T-helper 17 cell (primary cell): Measurements from ENCODE around the gene ENG. TPM values are rescaled to one million over a fixed set of nuclear protein-coding genes. Genes with fewer than 3 reads are reported as not detected.
A peak's percentile ranks its signal among the peaks of the same experiment; 100 is the strongest.
"Not testable (repeated sequence)": the region's sequence is repeated elsewhere in the genome, so short reads cannot be mapped to it uniquely, and the experiment has no call there.

ENCODE experiments used
- ATAC-seq: fragments of 150-1000 bp; cut with Tn5 transposase; 2 replicates; pipeline ENCODE4 v1.10.0; 2021; ENCODE audit warnings: mild to moderate bottlenecking, moderate library complexity
- DNase-seq, 3 donors: peaks; one replicate each; pipeline versions ENCODE4 v3.0.0 to v3.0.0-alpha.2; 2020 to 2021
- H3K9me3 ChIP-seq: one replicate; pipeline ENCODE4 v1.7.0; 2013; ENCODE audit warnings: low read length, mild to moderate bottlenecking; ENCODE audit not compliant: control insufficient read depth, poor library complexity, severe bottlenecking
- H3K27ac Mint-ChIP-seq: one replicate; pipeline ENCODE4 v1.8.0; 2022; ENCODE audit warnings: mild to moderate bottlenecking, moderate library complexity, mixed read lengths
- H3K27me3 Mint-ChIP-seq: one replicate; pipeline ENCODE4 v1.8.0; 2022; ENCODE audit warnings: mixed read lengths
- H3K36me3 Mint-ChIP-seq: one replicate; pipeline ENCODE4 v1.8.0; 2022; ENCODE audit warnings: low read depth, mixed read lengths
- H3K4me1 Mint-ChIP-seq: one replicate; pipeline ENCODE4 v1.8.0; 2022; ENCODE audit warnings: mild to moderate bottlenecking, mixed read lengths
- H3K4me3 Mint-ChIP-seq: one replicate; pipeline ENCODE4 v1.8.0; 2022; ENCODE audit warnings: mild to moderate bottlenecking, moderate library complexity, mixed read lengths
- total RNA-seq, 4 donors: library from RNA in 2 of 4; stranded (reverse) in 2 of 4; gene quantifications; one replicate each; pipeline ENCODE4 v1.2.3 and lab custom pipeline; 2022 to 2026

Gene ENG
- total RNA-seq, 2 donors from 2014 or later, result 3.2 to 6.4 TPM

DNA sequence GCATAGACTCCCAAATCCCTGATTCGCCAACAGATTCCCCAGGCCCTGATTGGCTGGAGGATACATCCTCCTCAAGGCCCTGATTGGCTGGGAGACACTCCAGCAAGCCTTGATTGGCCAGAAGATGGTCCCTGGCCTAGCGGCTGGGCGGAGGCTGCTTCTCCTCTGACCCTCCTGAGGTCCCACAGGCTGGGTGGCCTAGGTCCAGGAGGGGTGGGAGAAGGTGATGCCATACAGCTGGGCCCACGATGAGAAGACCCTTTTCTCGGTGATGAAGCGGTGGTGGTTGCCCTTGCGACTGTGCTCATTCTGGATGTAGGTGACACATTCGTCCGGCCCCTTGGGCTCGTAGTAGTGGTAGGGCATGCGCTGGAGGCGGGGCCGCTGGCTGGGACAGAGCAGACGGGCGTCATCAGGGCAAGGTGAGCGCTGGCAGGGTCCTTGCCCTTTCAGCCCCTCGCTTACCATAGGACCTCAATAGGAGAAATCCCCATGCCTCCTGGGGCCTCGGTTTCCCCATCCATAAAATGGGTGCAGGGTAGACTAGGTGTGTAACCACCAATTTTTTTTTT lies 32.0 kb upstream of the ENG start:
- no peak for DNase-seq

DNA sequence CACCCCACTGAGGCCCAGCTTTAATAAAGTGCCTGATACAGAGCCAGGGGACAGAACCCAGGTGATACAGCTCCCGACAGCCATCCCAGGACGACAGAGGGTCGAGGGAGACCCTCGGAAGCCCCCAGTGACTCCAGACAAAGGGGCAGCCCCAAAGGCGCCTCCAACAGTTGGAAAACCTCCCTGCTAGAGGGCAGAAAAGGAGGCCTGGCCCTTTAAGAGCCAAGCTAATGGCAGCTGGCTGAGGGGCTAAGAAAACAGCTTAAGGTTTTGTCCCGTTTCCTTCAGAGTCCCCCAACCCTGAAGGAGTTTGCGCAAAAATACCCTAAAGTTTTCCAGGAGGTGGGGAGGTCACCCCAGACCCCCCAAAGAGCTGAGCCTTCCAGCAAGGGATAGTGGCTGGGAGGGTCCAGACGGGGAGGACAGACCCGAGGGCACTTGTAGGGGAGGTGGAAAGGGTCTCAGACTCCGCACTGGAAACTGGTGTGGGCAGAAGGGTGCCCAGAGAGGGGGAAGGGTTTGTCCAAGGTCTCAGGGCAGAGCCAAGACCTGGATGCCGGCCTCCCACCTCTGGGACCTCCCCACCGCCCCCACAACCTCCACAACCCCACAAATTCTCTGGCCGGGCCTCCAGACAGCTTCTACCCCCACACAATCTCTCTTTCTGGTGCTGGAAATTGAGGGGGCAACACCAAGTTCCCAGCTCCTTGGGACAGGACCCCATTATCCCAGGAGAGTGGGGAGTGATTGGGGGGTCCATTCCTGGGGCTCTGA lies 31.2 kb upstream of the ENG start:
- no peaks in the 10 kb centered on the region for H3K36me3 Mint-ChIP-seq

More for the DNA sequence above, 32.0 kb upstream of the ENG start:
- peaks cover 2% of the 10 kb centered on the region for H3K36me3 Mint-ChIP-seq
- no peak for ATAC-seq
- no peaks in the 10 kb centered on the region for H3K9me3 ChIP-seq
- H3K27ac Mint-ChIP-seq, result peak overlapping the region; percentile 16
- H3K27me3 Mint-ChIP-seq, result no peaks in the 10 kb centered on the region
- H3K4me1 Mint-ChIP-seq, result peaks cover 15% of the 10 kb centered on the region
- H3K4me3 Mint-ChIP-seq, result no peak overlapping the region

DNA sequence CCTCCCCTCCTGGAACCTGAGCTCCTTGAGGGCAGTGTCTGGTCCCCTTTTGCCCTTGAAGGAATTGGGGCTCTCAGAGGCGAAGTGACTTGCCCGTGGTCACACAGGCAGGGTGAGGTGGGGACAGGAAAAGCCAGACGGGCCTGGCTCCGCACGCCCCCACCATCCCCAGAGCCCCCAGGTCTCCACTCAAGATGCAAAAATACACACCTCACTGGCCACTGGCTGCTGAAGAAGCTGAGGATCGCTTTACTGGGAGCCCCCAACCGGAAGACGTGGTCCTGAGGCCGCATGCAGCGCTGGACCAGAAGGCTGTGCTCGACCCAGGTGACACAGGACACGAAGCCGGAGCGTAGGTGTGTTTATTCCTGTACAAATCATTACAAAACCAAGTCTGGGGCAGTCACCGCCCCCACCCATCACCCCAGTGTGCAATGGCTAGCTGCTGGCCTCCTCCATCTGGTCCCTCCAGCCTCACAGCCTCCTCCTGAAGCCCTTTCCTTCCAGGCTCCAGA lies 30.6 kb upstream of the ENG start:
- no peaks in the 10 kb centered on the region for H3K36me3 Mint-ChIP-seq
- no peak for ATAC-seq
- no peaks in the 10 kb centered on the region for H3K27me3 Mint-ChIP-seq
- no peaks in the 10 kb centered on the region for H3K9me3 ChIP-seq
- H3K4me3 Mint-ChIP-seq, result no peak overlapping the region
- DNase-seq, result no peak
- peaks cover 11% of the 10 kb centered on the region for H3K4me1 Mint-ChIP-seq
- H3K27ac Mint-ChIP-seq, result peak overlapping the region; percentile 83

More for the DNA sequence above, 31.2 kb upstream of the ENG start:
- H3K4me1 Mint-ChIP-seq, result peaks cover 11% of the 10 kb centered on the region
- no peak overlapping the region for H3K4me3 Mint-ChIP-seq
- DNase-seq, result no peak
- ATAC-seq, result no peak
- H3K27me3 Mint-ChIP-seq, result no peaks in the 10 kb centered on the region
- peak overlapping the region; percentile 83 for H3K27ac Mint-ChIP-seq
- H3K9me3 ChIP-seq, result no peaks in the 10 kb centered on the region

DNA sequence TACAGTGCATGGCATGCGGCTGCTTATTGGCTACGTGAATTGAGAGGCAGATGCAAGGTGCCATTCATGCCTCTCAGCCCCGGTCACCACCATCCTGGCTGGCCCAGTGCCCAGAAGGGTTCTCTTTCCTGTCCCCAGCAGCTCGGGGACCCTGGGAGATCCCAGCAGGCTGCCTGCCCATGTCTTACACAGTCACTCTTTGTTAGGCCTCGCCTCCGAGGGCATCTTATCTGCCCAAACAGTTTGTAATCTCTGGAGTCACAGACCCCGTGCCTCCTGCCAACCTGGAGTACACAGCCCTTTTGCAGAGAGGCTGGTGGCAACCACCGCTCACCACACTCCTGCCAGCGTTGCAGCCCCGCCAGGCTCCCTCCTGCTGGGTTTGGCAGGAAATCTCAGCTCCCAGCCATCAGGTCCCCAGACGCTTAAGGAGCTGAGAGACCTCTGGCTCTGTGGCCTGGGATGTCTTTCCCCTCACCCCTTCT lies 30.0 kb upstream of the ENG start:
- Mint-ChIP-seq H3K4me1 (peaks cover 11% of the 10 kb centered on the region), H3K36me3 (no peaks in the 10 kb centered on the region), H3K27ac (peak overlapping the region; percentile 83), H3K27me3 (no peaks in the 10 kb centered on the region), H3K4me3 (no peak overlapping the region)
- H3K9me3 ChIP-seq, result no peaks in the 10 kb centered on the region
- no peak for ATAC-seq
- DNase-seq, result no peak

DNA sequence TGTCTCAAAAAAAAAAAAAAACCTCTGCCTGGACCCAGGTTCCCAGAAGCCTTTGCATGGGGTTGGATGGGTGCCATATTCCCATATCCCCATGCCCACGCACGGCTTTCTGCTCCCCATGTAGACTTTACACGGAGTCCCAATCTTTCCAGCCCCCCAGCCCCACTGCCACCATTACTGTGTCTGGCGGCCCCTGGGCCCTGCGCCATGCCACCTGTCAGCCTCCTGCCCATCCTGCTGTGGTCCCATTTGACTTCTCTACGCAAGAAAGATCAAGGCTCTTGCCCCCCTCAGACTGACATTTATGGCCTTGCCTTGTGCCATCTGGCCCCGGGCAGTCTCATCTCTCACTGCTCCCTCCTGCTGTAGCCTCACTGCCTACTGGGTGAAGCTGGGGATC lies 29.5 kb upstream of the ENG start:
- no peak for ATAC-seq
- H3K27ac Mint-ChIP-seq, result peak overlapping the region; percentile 83
- no peaks in the 10 kb centered on the region for H3K36me3 Mint-ChIP-seq

DNA sequence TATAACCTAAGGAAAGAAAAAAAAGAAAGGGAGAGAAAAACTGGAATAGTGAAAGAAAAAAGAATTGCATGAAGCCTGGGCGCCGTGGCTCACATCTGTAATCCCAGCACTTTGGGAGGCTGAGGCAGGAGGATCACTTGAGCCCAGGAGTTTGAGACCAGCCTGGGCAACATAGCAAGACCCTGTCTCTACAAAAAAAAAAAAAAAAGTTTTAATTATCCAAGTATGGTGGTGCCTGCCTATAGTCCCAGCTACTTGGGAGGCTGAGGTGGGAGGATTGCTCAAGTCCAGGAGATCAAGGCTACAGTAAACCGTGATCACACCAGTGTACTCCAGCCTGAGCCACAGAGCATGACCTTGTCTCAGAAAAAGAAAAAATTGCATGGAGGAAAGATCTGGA lies 27.3 kb upstream of the ENG start:
- not testable (repeated sequence) for ATAC-seq, H3K9me3 ChIP-seq, H3K36me3 Mint-ChIP-seq, H3K4me3 Mint-ChIP-seq, DNase-seq
- peaks cover 14% of the 10 kb centered on the region for H3K4me1 Mint-ChIP-seq
- H3K27me3 Mint-ChIP-seq, result peaks cover 10% of the 10 kb centered on the region
- H3K27ac Mint-ChIP-seq, result peak overlapping the region; percentile 34

More for the DNA sequence above, 29.5 kb upstream of the ENG start:
- Mint-ChIP-seq H3K4me3 (no peak overlapping the region), H3K27me3 (no peaks in the 10 kb centered on the region), H3K4me1 (peaks cover 11% of the 10 kb centered on the region)
- no peak for DNase-seq
- no peaks in the 10 kb centered on the region for H3K9me3 ChIP-seq

DNA sequence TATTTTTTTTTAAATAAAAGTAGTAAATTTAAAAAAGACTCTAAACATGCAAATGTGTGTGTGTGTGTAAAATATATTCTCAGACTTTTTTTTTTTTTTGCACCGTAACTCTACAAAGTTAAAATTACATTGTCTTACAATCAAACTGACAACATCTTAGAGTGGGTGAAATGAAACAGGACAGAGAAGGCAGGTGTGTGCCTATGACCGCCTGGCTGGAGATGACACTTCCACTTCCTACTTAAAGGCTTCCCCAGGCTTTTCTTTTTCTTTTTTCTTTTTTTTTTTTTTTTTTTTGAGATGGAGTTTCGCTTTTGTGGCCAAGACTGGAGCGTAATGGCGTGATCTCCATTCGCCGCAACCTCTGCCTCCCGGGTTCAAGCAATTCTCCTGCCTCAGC lies 25.7 kb upstream of the ENG start:
- H3K4me1 Mint-ChIP-seq, result peaks cover 14% of the 10 kb centered on the region
- DNase-seq, result no peak
- no peak for ATAC-seq
- H3K9me3 ChIP-seq, result no peaks in the 10 kb centered on the region
- H3K4me3 Mint-ChIP-seq, result no peak overlapping the region
- no peak overlapping the region for H3K27ac Mint-ChIP-seq
- H3K36me3 Mint-ChIP-seq, result peaks cover 2% of the 10 kb centered on the region
- H3K27me3 Mint-ChIP-seq, result peaks cover 10% of the 10 kb centered on the region

DNA sequence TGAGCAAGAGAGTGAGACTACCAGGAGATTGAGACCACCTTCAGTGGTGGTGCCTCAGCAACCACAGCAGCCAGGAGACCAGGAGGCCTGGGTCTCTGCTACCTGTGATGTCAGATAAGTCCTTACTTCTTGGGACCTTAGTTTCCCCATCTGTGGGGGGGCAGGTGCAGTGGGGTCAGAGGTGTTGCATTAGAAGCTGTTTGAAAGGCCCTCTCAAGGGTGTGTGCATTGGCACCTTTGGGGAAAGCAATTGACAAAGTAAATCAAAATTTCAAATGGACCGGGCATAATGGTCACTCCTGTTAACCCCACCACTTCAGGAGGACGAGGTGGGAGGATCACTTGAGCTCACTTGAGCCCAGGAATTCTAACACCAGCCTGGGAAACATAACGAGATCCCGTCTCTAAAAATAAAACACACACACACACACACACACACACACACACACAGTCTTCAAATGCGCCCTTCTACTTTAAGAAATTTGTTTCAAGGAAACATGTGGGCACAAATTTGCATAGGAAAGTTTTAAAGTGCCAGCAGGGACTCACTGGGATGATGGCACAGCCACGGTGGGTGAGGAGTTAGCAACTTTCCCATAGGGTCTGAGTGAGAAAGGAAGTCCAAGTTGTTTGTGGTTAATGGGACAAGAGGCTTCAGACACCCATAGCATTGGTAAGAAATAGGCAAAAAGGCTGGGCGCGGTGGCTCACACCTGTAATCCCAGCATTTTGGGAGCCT lies 24.4 kb upstream of the ENG start:
- DNase-seq (no peak), ATAC-seq (no peak)
- H3K4me3 Mint-ChIP-seq, result no peak overlapping the region
- peaks cover 10% of the 10 kb centered on the region for H3K27me3 Mint-ChIP-seq
- no peaks in the 10 kb centered on the region for H3K9me3 ChIP-seq
- no peak overlapping the region for H3K27ac Mint-ChIP-seq
- H3K36me3 Mint-ChIP-seq, result peaks cover 2% of the 10 kb centered on the region
- H3K4me1 Mint-ChIP-seq, result peaks cover 3% of the 10 kb centered on the region

DNA sequence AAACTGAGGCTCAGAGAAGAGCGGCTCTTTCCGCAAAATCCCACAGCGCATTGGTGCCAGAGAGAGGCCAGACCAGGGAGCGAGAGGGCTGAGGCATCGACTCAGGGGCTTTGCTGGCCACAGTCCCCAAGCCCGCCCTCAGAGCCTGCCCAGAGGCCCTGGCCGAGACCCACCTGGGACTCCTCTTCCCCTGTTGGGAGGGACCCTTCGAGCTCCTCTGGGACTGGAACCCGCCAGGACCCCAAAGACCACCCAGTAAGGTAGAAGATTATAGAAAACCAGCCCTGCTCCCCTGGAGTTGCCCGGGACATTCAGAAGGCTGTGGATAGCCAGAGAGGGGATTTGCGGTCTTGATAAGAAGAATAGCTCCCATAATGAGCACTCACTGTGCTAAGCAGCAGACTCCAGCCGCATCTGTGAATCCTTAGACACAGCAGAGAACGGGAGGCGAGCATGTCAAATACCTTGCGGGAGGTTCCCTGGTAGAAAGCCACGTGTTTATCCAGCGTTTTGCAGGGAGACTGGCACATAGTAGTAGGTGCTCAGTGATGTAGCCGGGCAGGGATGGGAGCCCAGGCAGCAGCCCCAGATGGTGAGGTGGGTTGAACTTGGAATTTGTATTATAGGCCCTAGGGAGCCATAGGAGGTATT lies 23.7 kb upstream of the ENG start:
- Mint-ChIP-seq H3K4me1 (peaks cover 3% of the 10 kb centered on the region), H3K27me3 (peaks cover 10% of the 10 kb centered on the region), H3K36me3 (peaks cover 2% of the 10 kb centered on the region), H3K4me3 (peak overlapping the region; percentile 39), H3K27ac (peak overlapping the region; percentile 9)
- ATAC-seq, result no peak
- H3K9me3 ChIP-seq, result no peaks in the 10 kb centered on the region
- no peak for DNase-seq

DNA sequence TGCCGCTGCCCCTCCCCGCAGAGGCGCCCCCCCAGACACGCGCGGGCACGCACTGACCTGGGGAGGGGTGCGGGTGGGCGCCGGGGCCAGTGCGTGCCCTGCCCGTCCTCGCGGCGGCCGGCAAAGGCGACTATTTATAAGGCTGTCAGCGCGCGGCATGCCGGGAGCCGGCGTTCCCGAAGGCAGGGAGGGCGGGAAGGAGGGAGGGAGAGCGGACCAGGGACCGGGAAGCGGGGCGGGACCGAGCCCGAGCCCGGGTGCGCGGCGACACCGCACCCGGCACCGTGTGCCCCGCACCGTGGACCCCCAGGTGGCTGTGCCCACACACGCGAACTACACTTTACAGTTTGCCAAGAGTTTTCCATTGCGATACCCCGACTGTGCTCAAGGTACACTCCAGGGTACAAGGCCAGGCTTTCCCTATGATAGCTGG lies 23.1 kb upstream of the ENG start, which contains the start of gene AK1:
AK1 (minus strand) TSS at position 110 of the 433 bp plus-strand sequence. CDS start 3,058 bp downstream, outside the sequence.
- H3K36me3 Mint-ChIP-seq, result peaks cover 2% of the 10 kb centered on the region
- H3K27ac Mint-ChIP-seq, result peak within 1 kb of the TSS; percentile 9
- peaks cover 3% of the 10 kb centered on the region for H3K4me1 Mint-ChIP-seq
- H3K27me3 Mint-ChIP-seq, result peaks cover 10% of the 10 kb centered on the region
- H3K9me3 ChIP-seq, result no peaks in the 10 kb centered on the region
- peak within 1 kb of the TSS; percentile 56 for H3K4me3 Mint-ChIP-seq
- DNase-seq (no peak), ATAC-seq (no peak)

DNA sequence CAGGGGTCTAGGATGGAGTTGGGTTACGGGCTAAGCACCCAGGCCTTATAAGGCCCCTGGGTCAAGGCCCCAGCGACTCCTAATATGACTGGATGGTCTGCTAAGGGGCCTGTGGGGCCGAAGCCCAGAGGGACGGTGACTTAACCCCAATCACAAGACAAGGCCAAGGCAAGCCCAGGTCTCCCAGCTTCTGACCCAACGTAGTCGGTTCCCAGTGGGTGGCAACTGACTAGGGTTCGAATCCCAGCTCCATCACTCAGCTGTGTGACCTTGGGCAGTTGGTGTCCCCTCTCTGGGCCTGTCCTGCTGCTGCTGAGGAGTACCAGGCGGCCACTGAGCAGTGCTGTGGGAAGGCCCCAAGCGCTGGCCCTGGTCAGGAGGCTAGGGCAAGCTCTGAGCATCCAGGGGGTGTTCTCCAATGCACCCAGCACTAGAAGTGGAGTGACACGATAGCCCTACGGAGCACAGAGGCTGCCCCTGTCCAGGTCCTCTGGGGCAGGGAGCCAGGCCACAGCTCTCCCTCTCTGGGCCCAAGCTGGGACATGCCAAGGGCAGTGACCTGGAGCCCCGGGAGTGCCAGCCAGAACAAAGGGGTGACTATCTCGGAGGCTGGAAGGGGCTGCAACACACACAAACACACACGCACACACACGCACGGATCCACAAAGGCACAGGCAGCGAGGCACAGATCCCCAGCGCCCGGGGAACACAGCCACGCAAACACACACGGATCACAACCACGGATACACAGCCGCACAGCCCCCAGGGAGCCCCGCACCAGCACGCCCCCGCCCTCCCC lies 22.5 kb upstream of the ENG start:
- peaks cover 10% of the 10 kb centered on the region for H3K27me3 Mint-ChIP-seq
- peaks cover 3% of the 10 kb centered on the region for H3K4me1 Mint-ChIP-seq
- peak overlapping the region; percentile 56 for H3K4me3 Mint-ChIP-seq
- ATAC-seq (no peak), DNase-seq (no peak)
- H3K27ac Mint-ChIP-seq, result no peak overlapping the region
- H3K9me3 ChIP-seq, result no peaks in the 10 kb centered on the region
- peaks cover 2% of the 10 kb centered on the region for H3K36me3 Mint-ChIP-seq
